Uterus (tissue), 2 donors: ENCODE results near the gene NEAT1.

Experiments used
- POLR2A ChIP-seq, 2 donors: fragments of 450-650 bp; IDR thresholded peaks; one replicate each; pipeline ENCODE4 v1.6.1; 2016; ENCODE audit warnings: antibody characterized with exemption in 2 of 2, mild to moderate bottlenecking in 1 of 2, moderate library complexity in 1 of 2
- TF ChIP-seq, protein P1 (sequence below), 4 experiments: fragments of 200-600 bp in 2 of 4; fragments of 450-650 bp in 2 of 4; sonication (generic) in 2 of 4; IDR thresholded peaks; one replicate each; pipeline ENCODE4 v1.5.1; 2016 to 2019; ENCODE audit warnings: antibody characterized with exemption in 4 of 4, mild to moderate bottlenecking in 2 of 4, moderate library complexity in 1 of 4

DNA sequence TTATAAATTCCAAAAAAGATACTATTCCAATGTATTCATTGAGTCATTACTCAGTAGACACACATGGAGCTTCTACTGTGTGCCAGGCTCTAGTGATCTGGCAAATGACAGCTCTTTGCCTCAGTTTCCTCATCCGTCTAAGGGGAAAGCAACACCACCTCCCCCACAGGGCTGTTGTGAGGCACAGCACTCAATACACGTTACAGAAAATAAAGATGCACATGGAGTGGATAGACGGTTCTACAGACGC lies 69.7 kb downstream of the NEAT1 start:
- TF ChIP-seq, protein P1, sequence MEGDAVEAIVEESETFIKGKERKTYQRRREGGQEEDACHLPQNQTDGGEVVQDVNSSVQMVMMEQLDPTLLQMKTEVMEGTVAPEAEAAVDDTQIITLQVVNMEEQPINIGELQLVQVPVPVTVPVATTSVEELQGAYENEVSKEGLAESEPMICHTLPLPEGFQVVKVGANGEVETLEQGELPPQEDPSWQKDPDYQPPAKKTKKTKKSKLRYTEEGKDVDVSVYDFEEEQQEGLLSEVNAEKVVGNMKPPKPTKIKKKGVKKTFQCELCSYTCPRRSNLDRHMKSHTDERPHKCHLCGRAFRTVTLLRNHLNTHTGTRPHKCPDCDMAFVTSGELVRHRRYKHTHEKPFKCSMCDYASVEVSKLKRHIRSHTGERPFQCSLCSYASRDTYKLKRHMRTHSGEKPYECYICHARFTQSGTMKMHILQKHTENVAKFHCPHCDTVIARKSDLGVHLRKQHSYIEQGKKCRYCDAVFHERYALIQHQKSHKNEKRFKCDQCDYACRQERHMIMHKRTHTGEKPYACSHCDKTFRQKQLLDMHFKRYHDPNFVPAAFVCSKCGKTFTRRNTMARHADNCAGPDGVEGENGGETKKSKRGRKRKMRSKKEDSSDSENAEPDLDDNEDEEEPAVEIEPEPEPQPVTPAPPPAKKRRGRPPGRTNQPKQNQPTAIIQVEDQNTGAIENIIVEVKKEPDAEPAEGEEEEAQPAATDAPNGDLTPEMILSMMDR (IDR thresholded peaks at IDR 0.05): no peak
- no peak for TF ChIP-seq POLR2A (IDR thresholded peaks at IDR 0.05)
